Measurements from ENCODE around the gene TAS2R1.

TAS2R1 gene

DNA sequence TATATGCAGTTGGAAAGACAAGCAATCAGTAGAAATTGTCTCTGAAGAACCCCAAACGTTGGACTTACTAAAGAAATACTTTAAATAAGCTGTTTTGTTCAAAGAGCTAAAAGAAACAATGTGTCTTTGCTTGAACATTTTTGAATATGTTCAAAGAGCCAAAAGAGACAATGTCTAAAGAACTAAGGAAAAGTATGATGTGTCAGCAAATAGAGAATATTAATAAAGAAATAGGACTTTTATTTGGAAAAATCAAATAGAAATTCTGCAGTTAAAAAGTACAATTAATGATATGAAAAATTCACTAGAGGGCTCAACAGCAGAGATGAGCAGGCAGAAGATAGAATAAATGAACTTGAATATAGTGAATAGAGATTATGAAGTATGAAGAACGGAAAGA lies 19.2 kb downstream of the TAS2R1 start:
- no peak for TF ChIP-seq RAD21 (IDR thresholded peaks at IDR 0.05; ENCODE audit: low read depth)
- no peak for TF ChIP-seq YY1 (IDR thresholded peaks at IDR 0.05; ENCODE audit: low read depth)
- TF ChIP-seq TEAD4 (IDR thresholded peaks at IDR 0.05) = no peak
- TF ChIP-seq FOXM1 (IDR thresholded peaks at IDR 0.05; ENCODE audit: borderline replicate concordance, low read depth) = no peak
- TF ChIP-seq, protein P1, sequence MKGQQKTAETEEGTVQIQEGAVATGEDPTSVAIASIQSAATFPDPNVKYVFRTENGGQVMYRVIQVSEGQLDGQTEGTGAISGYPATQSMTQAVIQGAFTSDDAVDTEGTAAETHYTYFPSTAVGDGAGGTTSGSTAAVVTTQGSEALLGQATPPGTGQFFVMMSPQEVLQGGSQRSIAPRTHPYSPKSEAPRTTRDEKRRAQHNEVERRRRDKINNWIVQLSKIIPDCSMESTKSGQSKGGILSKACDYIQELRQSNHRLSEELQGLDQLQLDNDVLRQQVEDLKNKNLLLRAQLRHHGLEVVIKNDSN (IDR thresholded peaks at IDR 0.05) = no peak
- TF ChIP-seq TCF12 (IDR thresholded peaks at IDR 0.05; ENCODE audit: low read depth) = no peak
- TF ChIP-seq, protein P2, sequence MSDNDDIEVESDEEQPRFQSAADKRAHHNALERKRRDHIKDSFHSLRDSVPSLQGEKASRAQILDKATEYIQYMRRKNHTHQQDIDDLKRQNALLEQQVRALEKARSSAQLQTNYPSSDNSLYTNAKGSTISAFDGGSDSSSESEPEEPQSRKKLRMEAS (IDR thresholded peaks at IDR 0.05) = no peak
- TF ChIP-seq CREB1 (IDR thresholded peaks at IDR 0.05; ENCODE audit: low read depth) = no peak
- no peak for TF ChIP-seq NFIC (IDR thresholded peaks at IDR 0.05)
- TF ChIP-seq, protein P3, sequence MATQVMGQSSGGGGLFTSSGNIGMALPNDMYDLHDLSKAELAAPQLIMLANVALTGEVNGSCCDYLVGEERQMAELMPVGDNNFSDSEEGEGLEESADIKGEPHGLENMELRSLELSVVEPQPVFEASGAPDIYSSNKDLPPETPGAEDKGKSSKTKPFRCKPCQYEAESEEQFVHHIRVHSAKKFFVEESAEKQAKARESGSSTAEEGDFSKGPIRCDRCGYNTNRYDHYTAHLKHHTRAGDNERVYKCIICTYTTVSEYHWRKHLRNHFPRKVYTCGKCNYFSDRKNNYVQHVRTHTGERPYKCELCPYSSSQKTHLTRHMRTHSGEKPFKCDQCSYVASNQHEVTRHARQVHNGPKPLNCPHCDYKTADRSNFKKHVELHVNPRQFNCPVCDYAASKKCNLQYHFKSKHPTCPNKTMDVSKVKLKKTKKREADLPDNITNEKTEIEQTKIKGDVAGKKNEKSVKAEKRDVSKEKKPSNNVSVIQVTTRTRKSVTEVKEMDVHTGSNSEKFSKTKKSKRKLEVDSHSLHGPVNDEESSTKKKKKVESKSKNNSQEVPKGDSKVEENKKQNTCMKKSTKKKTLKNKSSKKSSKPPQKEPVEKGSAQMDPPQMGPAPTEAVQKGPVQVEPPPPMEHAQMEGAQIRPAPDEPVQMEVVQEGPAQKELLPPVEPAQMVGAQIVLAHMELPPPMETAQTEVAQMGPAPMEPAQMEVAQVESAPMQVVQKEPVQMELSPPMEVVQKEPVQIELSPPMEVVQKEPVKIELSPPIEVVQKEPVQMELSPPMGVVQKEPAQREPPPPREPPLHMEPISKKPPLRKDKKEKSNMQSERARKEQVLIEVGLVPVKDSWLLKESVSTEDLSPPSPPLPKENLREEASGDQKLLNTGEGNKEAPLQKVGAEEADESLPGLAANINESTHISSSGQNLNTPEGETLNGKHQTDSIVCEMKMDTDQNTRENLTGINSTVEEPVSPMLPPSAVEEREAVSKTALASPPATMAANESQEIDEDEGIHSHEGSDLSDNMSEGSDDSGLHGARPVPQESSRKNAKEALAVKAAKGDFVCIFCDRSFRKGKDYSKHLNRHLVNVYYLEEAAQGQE (IDR thresholded peaks at IDR 0.05; ENCODE audit: low read depth) = no peak

DNA sequence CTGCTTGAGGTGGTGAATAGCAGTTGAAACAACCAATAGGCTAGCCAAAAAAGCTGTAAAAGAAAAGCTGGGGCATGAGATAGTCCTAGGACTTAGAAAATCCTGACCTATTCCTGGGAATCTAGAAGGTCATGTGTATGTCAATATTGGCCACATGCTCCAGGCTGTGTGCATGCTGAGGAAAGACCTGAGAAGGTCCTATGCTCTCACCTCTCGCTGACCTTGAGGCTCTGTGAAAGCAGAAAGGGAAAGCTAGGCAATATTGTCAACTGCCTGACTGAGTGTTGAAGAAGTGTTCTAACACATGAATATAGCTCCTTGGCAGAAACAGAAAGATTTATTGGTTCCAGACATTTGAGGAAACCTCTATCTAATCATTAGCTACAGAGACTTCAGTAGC lies 19.8 kb downstream of the TAS2R1 start:
- TF ChIP-seq FOXM1 (IDR thresholded peaks at IDR 0.05; ENCODE audit: borderline replicate concordance, low read depth) (no peak), EP300 (IDR thresholded peaks at IDR 0.05; ENCODE audit: borderline replicate concordance) (no peak), CEBPB (IDR thresholded peaks at IDR 0.05) (no peak), TEAD4 (IDR thresholded peaks at IDR 0.05) (no peak), YY1 (IDR thresholded peaks at IDR 0.05; ENCODE audit: low read depth) (no peak), CREB1 (IDR thresholded peaks at IDR 0.05; ENCODE audit: low read depth) (no peak), EGR1 (IDR thresholded peaks at IDR 0.05) (no peak), ZBTB7A (IDR thresholded peaks at IDR 0.05; ENCODE audit: low read depth) (no peak), RAD21 (IDR thresholded peaks at IDR 0.05; ENCODE audit: low read depth) (no peak)
- TF ChIP-seq, protein P2 (IDR thresholded peaks at IDR 0.05) = no peak
- TF ChIP-seq, protein P1 (IDR thresholded peaks at IDR 0.05) = no peak

DNA sequence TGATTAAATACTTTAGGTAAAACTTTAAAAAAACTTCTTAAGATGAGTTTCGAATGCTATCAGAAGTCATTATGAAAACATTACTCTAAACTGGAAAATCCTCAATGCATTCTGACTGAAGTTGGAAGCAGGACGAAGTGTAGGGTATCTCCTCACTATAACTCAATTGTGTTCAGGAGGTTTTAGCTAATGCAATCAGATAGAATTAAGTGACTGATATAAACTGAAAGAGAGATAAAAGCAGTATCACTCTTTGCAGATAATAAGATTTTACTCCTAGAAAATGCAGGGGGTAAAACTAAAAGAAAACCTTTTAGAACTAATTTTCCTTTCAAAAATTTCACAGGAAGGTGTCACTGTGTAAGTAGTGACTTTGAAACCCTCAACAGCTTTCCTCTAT lies 22.1 kb downstream of the TAS2R1 start:
- TF ChIP-seq TCF12 (IDR thresholded peaks at IDR 0.05; ENCODE audit: low read depth) (no peak), EGR1 (IDR thresholded peaks at IDR 0.05) (no peak), NFIC (IDR thresholded peaks at IDR 0.05) (no peak), ZBTB7A (IDR thresholded peaks at IDR 0.05; ENCODE audit: low read depth) (no peak), FOXM1 (IDR thresholded peaks at IDR 0.05; ENCODE audit: borderline replicate concordance, low read depth) (no peak), TAF1 (IDR thresholded peaks at IDR 0.05; ENCODE audit: low read depth) (no peak), TEAD4 (IDR thresholded peaks at IDR 0.05) (no peak), RAD21 (IDR thresholded peaks at IDR 0.05; ENCODE audit: low read depth) (no peak), EP300 (IDR thresholded peaks at IDR 0.05; ENCODE audit: borderline replicate concordance) (no peak), CEBPB (IDR thresholded peaks at IDR 0.05) (no peak), CREB1 (IDR thresholded peaks at IDR 0.05; ENCODE audit: low read depth) (no peak), YY1 (IDR thresholded peaks at IDR 0.05; ENCODE audit: low read depth) (no peak)
- TF ChIP-seq, protein P3 (IDR thresholded peaks at IDR 0.05; ENCODE audit: low read depth) = no peak
- TF ChIP-seq, protein P1 (IDR thresholded peaks at IDR 0.05) = no peak
- TF ChIP-seq, protein P2 (IDR thresholded peaks at IDR 0.05) = no peak

DNA sequence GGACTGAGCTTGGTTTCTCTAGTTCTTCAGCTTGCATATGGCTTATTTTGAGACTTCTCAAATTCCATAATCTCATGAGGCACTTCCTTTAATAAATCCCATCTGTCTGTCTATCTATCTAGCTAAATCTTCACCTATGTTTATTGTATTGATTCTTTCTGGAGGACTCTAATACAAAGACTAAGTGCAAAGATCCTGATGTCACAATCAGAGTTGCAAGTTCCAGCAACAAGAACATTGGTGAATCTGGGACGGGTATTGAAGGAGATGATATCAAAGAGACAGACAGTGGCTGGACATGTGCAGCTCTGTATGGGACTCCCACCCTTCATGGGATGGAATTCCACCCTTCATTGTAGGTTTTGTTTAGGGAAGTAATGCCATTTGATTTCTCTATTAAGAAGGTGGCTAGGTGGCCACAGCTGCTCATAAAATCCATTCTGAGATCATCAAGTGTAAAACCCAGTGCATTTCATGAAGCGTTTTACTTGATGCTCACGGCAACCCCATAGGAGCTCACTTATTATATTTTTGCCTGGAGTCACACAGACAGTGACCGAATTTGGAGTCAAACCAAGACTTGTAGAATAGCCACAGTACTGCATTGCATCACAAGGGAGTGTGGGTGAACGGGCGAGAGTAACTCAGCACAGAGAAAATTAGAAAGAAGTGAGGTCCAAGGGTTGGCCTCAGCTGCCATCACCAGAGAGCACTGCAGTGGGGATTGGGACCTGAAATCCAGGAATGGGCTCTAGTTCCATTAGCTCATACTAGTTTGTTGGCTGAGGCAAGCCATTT lies 24.9 kb downstream of the TAS2R1 start:
- TF ChIP-seq, protein P3 (IDR thresholded peaks at IDR 0.05; ENCODE audit: low read depth) = no peak
- TF ChIP-seq NFIC (IDR thresholded peaks at IDR 0.05) = no peak
- no peak for TF ChIP-seq EGR1 (IDR thresholded peaks at IDR 0.05)
- TF ChIP-seq EP300 (IDR thresholded peaks at IDR 0.05; ENCODE audit: borderline replicate concordance) = no peak
- TF ChIP-seq ZBTB7A (IDR thresholded peaks at IDR 0.05; ENCODE audit: low read depth) = no peak
- TF ChIP-seq YY1 (IDR thresholded peaks at IDR 0.05; ENCODE audit: low read depth) = no peak
- TF ChIP-seq, protein P1 (IDR thresholded peaks at IDR 0.05) = no peak
